Stimulated activated CD8-positive, alpha-beta memory T cell treated with anti-CD3 and anti-CD28 coated beads, Interleukin-15, amount 100 ng/mL, for 24 hours (primary cell): ENCODE data around the gene SNX33.
"Not testable (repeated sequence)": the region's sequence is repeated elsewhere in the genome, so short reads cannot be mapped to it uniquely, and the experiment has no call there.

Experiments used
- DNase-seq: peaks from one replicate; pipeline ENCODE4 v3.0.0-alpha.2; 2020; ENCODE audit warnings: low read depth

The SNX33 gene

DNA sequence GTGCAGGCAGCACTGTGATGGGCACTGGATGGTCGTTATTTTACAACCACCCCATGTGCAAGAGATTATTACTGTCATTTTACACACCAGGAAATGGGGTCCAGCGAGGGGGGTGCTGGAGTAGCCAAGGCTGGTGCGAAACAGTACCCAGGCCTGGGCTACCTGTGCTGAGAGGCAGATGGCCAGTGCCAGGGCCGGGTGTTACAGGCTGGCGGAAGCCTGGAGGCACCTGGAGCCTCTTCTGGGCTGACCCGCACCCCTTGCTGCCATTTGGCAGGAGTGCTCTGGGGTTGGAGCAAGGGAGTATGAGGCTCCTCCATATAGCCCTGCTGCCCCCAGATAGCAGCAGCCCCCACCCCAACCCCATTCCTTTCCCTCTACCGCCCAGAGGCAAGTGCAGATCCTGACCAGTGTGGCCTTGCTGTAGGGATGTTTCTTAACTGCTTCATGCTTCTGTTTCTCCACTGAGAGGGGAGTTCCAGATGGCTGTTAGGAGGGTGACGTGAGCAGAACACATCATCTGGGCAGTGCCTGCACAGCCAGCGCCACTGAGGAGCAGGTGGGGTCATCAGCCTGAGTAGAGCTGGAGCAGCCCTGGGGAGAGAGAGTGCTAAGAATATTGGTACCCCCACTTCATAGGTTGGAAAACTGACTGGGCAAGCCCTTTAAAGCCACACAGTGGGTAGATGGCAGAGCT, 15.3 kb downstream of the SNX33 start:
- DNase-seq, result no peak

DNA sequence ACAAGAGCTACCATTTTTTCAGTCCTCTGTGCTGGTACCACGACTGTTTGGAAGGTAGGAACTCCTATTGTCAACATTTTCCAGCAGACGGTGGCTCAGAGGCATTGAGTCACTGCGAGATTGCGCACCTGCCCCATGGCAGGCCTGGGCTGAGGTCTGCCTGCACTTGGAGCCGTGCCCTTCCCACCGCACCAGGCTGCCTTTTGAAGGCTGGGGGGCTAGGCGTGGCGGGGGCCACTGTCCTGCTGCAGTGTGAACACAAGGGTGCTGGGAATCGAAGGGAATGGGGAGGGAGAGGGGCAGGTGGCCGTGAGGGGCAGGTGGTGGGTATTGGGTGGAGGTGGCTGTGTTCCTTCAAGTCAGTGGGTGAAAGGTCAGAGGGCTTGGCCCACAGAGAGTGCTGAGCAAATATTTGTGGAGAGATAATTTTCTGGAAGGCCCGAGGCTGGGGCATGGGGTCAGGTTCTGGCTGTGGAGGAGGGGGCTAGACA, 16.3 kb downstream of the SNX33 start:
- no peak for DNase-seq

- DNase-seq, result no peak
Measured at GRCh38 chr15:75666823-75667501, 19.2 kb downstream of the SNX33 start.

DNA sequence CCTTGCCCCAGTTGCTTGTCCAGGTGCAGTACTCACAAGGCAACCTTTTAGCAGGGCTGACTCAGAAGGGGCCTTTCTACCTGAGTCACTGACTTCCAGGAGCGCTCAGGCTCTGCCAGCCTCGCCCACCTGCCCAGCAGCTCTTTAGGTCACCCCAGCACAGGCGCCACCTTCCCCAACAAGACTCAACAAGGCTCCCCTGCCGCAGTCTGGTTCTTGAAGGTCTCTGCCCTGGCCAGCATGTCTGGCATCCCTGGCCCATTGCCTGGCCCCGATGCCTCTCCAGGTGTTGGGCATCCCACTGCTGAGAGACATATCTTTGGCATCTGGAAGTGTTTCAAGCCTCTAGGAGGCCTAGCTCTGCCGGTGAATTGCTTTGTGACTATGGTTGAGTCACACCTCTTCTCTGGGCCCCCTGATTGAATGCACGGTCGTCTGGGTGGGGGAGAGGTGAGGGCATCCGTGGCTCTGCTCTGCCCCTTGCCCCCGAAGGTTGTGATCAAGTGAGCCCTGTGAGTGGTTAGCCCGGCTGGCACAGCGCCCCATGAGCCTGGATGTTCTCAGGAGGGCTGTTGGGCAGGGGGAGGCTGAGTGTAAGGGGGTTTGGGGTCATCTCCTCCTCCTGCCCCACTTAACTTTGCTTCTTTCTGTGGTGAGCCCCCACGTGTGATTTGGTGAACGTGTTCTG, 21.6 kb downstream of the SNX33 start:
- no peak for DNase-seq

DNA sequence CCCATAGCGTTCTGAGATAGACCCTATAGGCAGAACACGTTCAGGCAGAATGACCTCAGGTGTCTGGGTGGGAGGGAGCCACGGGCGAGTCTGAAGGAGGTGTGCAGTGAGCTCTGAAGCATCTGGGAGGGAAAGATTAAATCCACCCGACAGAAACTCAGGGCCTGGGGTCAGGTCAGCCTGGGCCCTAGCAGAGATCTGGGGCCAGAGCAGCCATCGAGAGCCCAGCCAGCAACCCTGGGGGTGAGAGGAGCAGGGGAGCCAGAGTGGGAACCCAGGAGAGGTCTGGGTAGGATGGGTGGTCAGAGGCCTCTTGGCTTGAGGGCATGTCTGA, 22.1 kb downstream of the SNX33 start:
- DNase-seq, result no peak

DNA sequence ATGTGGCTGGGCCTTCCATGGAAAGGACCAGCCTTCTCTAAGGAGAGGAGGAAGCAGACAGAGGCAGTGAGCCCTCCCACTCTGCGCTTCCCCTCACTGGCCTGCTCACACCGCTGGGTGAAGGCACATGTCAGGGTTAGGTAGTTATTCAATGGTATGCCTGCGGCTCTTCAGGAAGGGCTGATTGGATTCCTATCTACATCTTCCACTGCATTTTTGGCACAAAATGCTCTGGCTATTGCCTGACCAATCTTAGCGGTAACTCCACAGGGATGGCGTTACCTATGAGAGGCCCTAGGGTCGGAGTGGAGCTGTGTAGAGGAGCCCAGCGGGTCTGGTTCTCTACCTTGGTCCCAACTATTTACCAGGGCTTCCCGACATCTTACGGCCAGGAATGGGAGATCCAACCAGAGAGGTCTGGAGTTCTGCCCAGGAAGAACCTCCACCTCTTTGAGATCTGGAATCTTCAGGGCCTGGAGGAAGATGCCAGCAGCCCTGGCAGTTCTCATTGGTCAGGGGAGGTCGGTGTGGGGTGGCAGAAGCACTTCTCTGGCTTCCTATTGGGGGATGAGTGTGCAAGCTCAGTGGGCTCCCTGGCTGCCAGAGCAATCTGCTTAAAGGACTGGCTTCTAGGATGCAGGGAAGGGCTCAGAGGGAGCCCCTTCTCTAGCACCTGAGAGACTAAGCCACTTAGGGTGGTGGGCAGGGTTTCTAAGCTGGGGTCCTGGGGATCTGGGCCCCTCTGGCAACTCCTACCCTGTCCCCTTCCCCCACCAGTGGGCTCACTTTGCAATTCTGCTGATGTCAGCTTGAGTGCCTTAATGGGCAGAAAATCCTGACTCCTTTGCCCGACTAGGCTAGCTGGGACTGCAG, 24.3 kb downstream of the SNX33 start:
- DNase-seq, result no peak

GRCh38 chr15:75672646-75673425, 25.1 kb downstream of the SNX33 start:
- no peak for DNase-seq

- no peak for DNase-seq
Measured at GRCh38 chr15:75673426-75674235, 25.9 kb downstream of the SNX33 start.

DNA sequence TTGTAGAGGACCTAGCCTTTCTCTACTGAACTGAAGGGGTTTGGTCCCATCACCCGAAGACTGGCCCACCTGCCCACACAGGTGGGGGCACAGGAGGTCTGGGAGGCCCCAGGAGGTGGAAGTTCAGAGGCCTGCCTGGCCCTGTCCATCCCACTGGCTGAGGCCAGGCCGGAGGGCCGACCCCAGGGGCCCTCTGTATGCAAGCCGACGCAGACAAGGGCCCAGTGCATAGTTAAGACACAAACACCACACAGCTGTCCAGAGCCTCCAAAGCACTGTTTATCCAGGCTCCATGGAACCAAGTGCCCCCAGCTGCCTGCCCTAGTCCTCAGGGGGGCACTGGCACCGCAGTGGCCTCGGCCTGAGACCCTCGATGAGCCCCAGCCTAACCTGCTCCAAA, 26.7 kb downstream of the SNX33 start:
- DNase-seq, result no peak

DNA sequence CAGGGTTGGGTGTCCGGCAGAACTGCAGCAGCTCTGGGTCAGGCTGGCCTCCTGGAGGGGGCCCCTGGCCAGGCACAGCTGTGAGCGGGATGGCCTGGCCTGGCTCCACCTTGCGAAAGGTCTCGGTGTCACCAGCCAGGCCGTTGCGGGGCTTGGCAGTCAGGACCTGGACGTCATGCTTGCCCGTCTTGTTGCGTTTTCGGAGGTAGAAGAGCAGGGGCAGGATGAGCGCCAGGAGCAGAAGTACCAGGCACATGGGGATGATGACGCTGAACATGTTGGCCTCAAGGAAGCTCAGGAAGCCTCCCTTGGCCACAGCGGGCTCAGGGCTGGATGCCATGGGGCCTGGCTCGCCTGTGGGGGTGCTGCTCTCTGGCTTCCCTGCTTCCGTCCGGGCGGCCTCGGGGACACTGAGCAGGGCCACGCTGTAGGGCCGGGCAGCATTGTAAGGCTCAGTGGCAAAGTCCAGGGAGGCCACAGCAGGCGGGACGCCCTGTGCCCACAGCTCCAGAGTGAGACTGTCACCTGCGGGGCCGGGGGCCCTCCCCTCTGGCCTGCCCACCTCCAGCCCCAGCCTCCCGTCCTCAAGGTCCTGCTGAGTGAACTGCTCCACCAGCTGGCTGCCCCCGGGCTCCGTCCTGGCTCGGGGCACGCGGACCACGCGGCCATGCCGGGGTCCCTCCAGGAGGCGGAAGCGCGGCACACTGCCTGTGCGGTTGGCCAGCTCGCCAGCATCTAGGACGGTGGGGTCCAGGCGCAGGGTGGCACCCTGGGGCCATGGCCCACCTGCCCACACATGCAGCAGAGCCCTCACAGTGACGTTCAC, 28.1 kb downstream of the SNX33 start:
- DNase-seq, result no peak

GRCh38 chr15:75676688-75677464, 29.2 kb downstream of the SNX33 start:
- no peak for DNase-seq

GRCh38 chr15:75677465-75678323, 30.0 kb downstream of the SNX33 start:
- no peak for DNase-seq

- DNase-seq, result not testable (repeated sequence)
Measured at GRCh38 chr15:75678324-75678690, 30.6 kb downstream of the SNX33 start.

GRCh38 chr15:75680007-75680789, 32.5 kb downstream of the SNX33 start:
- DNase-seq, result no peak

- no peak for DNase-seq
Measured at GRCh38 chr15:75682181-75683135, 34.7 kb downstream of the SNX33 start.
